ENCODE data around the gene SZT2.

DNA sequence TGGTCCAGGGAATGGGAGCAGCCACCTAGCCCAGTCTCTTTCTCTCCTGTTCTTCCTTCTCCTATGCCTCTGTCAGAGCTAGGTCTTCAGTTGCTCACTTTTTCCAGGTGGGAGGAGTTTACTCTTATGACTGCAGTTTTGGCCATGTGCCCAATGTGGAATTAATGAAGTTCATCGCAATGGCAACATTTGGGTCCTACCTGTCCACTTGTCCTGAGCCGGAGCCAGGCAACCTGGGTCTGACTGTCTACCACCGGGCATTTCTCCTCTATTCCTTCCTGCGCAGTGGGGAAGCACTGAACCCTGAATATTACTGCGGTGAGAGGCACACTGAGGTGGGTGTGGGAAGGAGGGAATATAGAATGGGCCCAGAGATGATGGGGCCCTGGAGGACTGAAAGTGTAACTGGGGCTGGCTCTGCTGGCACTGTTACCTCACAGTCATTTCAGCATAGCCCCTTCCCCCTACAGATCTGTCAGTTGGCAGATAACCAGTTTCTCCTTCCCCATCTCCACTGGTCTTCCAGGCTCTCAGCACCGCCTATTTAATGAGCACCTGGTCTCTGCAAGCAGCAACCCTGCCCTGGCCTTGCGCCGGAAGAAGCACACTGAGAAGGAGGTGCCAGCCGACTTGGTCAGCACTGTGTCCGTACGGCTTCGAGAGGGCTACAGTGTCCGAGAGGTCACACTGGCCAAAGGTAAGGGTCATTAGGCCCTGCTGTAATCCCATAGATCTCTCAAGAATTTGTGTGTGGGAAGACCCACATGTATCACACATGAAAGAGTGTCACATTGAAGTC is 30.1 kb downstream of the SZT2 start:
- TF ChIP-seq, protein P1, sequence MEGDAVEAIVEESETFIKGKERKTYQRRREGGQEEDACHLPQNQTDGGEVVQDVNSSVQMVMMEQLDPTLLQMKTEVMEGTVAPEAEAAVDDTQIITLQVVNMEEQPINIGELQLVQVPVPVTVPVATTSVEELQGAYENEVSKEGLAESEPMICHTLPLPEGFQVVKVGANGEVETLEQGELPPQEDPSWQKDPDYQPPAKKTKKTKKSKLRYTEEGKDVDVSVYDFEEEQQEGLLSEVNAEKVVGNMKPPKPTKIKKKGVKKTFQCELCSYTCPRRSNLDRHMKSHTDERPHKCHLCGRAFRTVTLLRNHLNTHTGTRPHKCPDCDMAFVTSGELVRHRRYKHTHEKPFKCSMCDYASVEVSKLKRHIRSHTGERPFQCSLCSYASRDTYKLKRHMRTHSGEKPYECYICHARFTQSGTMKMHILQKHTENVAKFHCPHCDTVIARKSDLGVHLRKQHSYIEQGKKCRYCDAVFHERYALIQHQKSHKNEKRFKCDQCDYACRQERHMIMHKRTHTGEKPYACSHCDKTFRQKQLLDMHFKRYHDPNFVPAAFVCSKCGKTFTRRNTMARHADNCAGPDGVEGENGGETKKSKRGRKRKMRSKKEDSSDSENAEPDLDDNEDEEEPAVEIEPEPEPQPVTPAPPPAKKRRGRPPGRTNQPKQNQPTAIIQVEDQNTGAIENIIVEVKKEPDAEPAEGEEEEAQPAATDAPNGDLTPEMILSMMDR (IDR thresholded peaks at IDR 0.05): no peak
- no peak for TF ChIP-seq POLR2A (IDR thresholded peaks at IDR 0.05)

Data from right lobe of liver (tissue), 4 donors.